Keratinocyte (primary cell): ENCODE data around the gene ROBO2. TPM values are rescaled to one million over a fixed set of nuclear protein-coding genes. Genes with fewer than 3 reads are reported as not detected.

ENCODE experiments used
- DNase-seq: peaks from one replicate; pipeline ENCODE4 v3.0.0-alpha.2; 2011; ENCODE audit warnings: low read depth, missing footprints, low spot score
- FAIRE-seq: peaks from 2 replicates; lab custom pipeline; 2011; peaks lifted over from hg19 to GRCh38; lab: Jason Lieb, UNC
- H2AFZ ChIP-seq: 2 replicates; pipeline ENCODE4 v1.6.0; 2012; ENCODE audit warnings: low read length, control low read depth, inconsistent platforms; ENCODE audit not compliant: control insufficient read depth
- H3K27ac ChIP-seq: 2 replicates; pipeline ENCODE4 v1.5.1; 2011; ENCODE audit warnings: low read length; ENCODE audit not compliant: control insufficient read depth, insufficient read depth
- H3K27me3 ChIP-seq: 3 replicates; pipeline ENCODE4 v1.6.0; 2011; ENCODE audit warnings: low read length; ENCODE audit not compliant: control insufficient read depth, insufficient read depth; ENCODE audit errors: extremely low read depth
- H3K36me3 ChIP-seq, 2 experiments: 2 replicates in 1 of 2; 3 replicates in 1 of 2; pipeline ENCODE4 v1.5.1; 2011; ENCODE audit warnings: low read length in 2 of 2, mild to moderate bottlenecking in 1 of 2; ENCODE audit not compliant: control insufficient read depth in 2 of 2, insufficient read depth in 2 of 2; ENCODE audit errors: extremely low read depth in 1 of 2
- H3K4me1 ChIP-seq: 3 replicates; pipeline ENCODE4 v1.5.1; 2011; ENCODE audit warnings: low read length; ENCODE audit not compliant: control insufficient read depth, insufficient read depth; ENCODE audit errors: extremely low read depth
- H3K4me2 ChIP-seq: 3 replicates; pipeline ENCODE4 v1.6.0; 2011; ENCODE audit warnings: low read depth, low read length; ENCODE audit not compliant: control insufficient read depth, insufficient read depth; ENCODE audit errors: extremely low read depth
- H3K4me3 ChIP-seq, 3 experiments: fragments of 200-600 bp in 1 of 3; sonication (generic) in 1 of 3; 2 replicates in 2 of 3; 3 replicates in 1 of 3; pipeline ENCODE4 v1.5.1; 2011 to 2016; ENCODE audit warnings: low read length in 3 of 3, mild to moderate bottlenecking in 3 of 3, control low read depth in 2 of 3, inconsistent platforms in 1 of 3, low read depth in 1 of 3, mixed read lengths in 1 of 3, mixed run types in 1 of 3, moderate library complexity in 1 of 3; ENCODE audit not compliant: control insufficient read depth in 2 of 3, insufficient read depth in 2 of 3; ENCODE audit errors: extremely low read depth in 1 of 3
- H3K79me2 ChIP-seq: 2 replicates; pipeline ENCODE4 v1.6.0; 2012; ENCODE audit warnings: low read length; ENCODE audit not compliant: control insufficient read depth, insufficient read depth
- H3K9ac ChIP-seq: 3 replicates; pipeline ENCODE4 v1.6.0; 2011; ENCODE audit warnings: low read length; ENCODE audit not compliant: control insufficient read depth, insufficient read depth; ENCODE audit errors: extremely low read depth
- H3K9me1 ChIP-seq: 3 replicates; pipeline ENCODE4 v1.6.0; 2011; ENCODE audit warnings: low read length; ENCODE audit not compliant: control insufficient read depth, insufficient read depth; ENCODE audit errors: extremely low read depth
- H3K9me3 ChIP-seq: 2 replicates; pipeline ENCODE4 v1.5.1; 2012; ENCODE audit warnings: low read depth, low read length; ENCODE audit not compliant: control insufficient read depth
- H4K20me1 ChIP-seq: 3 replicates; pipeline ENCODE4 v1.6.0; 2011; ENCODE audit warnings: low read length; ENCODE audit not compliant: control insufficient read depth, insufficient read depth; ENCODE audit errors: extremely low read depth
- EZH2 ChIP-seq: IDR thresholded peaks from one replicate; pipeline ENCODE4 v1.6.1; 2012; ENCODE audit warnings: inconsistent platforms, mild to moderate bottlenecking, low read length, moderate library complexity
- dilution Hi-C: fragments of 300-500 bp; cut with MboI; formaldehyde crosslinking; loops from one replicate; pipeline ENCODE4 v1.7.0; 2020; ENCODE audit warnings: low sequenced_read_pairs; ENCODE audit not compliant: extremely low pct_ligation_motif_present
- polyA plus RNA-seq, 5 experiments: library from polyadenylated mRNA; depleted of rRNA in 3 of 5; stranded (reverse) in 3 of 5; stranded (forward) in 1 of 5; unstranded in 1 of 5; fragments of >200 nt; gene quantifications; 1 replicate in 1 of 5; 2 replicates in 3 of 5; 3 replicates in 1 of 5; pipeline versions ENCODE4 v1.2.1 to v1.2.3, GENCODE V29; 2011 to 2012; ENCODE audit warnings: missing spikeins in 2 of 5, low read depth in 1 of 5, low replicate concordance in 1 of 5
- TF ChIP-seq, protein P1 (sequence below), 3 experiments: IDR thresholded peaks in 1 of 3; conservative IDR thresholded peaks in 1 of 3; optimal IDR thresholded peaks in 1 of 3; 2 replicates in 2 of 3; 3 replicates in 1 of 3; pipeline versions ENCODE3 to v1.5.1; 2011; ENCODE audit warnings: low read length in 3 of 3, mild to moderate bottlenecking in 3 of 3, moderate library complexity in 2 of 3, control low read depth in 1 of 3, inconsistent platforms in 1 of 3; ENCODE audit not compliant: insufficient read depth in 2 of 3; ENCODE audit errors: extremely low read depth in 1 of 3

Gene ROBO2
- polyA plus RNA-seq, 1 donor (not counting 4 experiments of a cell fraction or from before 2014, with no cell fraction given) = 0.30 TPM

DNA sequence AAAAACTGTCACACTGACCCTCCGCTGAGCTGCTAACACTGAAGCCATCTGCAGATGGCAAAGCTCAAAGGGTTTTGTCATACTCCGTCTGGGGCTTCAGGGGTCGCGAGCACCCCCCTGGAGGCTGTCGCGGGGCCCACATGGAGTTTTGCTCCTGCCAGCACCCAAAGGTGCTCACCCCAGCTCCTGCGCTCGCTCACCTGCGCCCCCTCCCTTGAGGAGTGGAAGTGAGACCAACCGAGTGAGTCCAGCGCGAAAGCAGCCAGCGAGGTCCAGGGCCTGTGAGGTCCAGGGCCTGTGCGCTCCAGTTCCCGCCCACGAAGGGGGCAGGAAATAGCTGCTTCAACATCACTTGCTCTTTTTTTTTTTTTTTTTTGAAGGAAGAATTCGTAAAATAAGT, 208.5 kb downstream of the ROBO2 start:
- no peak overlapping the region for H3K4me2 ChIP-seq
- no peaks in the 10 kb centered on the region for H3K27me3 ChIP-seq
- H3K9me3 ChIP-seq = no peaks in the 10 kb centered on the region
- H3K4me3 ChIP-seq = no peak overlapping the region
- no peaks in the 10 kb centered on the region for H3K36me3 ChIP-seq
- no peak overlapping the region for H3K27ac ChIP-seq
- dilution Hi-C loops = no loop called here
- no peaks in the 10 kb centered on the region for H3K9me1 ChIP-seq
- no peaks in the 10 kb centered on the region for H3K4me1 ChIP-seq
- DNase-seq (no peak), FAIRE-seq (no peak)
- no peak overlapping the region for H3K9ac ChIP-seq
- TF ChIP-seq EZH2 = no peak
- TF ChIP-seq, protein P1, sequence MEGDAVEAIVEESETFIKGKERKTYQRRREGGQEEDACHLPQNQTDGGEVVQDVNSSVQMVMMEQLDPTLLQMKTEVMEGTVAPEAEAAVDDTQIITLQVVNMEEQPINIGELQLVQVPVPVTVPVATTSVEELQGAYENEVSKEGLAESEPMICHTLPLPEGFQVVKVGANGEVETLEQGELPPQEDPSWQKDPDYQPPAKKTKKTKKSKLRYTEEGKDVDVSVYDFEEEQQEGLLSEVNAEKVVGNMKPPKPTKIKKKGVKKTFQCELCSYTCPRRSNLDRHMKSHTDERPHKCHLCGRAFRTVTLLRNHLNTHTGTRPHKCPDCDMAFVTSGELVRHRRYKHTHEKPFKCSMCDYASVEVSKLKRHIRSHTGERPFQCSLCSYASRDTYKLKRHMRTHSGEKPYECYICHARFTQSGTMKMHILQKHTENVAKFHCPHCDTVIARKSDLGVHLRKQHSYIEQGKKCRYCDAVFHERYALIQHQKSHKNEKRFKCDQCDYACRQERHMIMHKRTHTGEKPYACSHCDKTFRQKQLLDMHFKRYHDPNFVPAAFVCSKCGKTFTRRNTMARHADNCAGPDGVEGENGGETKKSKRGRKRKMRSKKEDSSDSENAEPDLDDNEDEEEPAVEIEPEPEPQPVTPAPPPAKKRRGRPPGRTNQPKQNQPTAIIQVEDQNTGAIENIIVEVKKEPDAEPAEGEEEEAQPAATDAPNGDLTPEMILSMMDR (optimal IDR thresholded peaks at IDR 0.05 in 1 of 3, IDR thresholded peaks at IDR 0.05 in 1 of 3, conservative IDR thresholded peaks at IDR 0.05 in 1 of 3; ENCODE audit: extremely low read depth in 1 of 3, insufficient read depth in 2 of 3, low read length in 3 of 3) = no peak
- no peaks in the 10 kb centered on the region for H3K79me2 ChIP-seq
- H4K20me1 ChIP-seq = no peaks in the 10 kb centered on the region
- H2AFZ ChIP-seq = no peak overlapping the region

DNA sequence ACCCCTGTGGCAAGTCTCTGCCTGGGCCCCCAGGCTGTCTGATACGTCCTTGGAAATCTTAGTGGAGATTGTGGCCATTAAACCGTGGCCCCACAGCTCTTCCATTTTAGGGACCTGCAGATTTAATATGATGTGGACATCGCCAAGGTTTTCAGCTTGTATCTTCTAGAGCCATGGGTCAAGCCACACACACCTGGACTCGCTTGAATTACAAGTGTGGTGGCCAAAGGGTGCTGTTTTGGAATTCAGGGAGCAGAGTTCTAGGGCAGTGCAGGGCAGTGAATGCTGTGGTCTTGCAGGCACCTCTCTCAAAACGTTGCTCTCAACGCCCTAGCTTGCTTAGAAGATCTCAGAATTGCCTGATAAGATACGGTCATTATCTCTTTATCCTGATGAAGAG, 211.2 kb downstream of the ROBO2 start:
- FAIRE-seq (no peak), DNase-seq (no peak)
- H3K9me3 ChIP-seq = no peaks in the 10 kb centered on the region
- H3K27me3 ChIP-seq = no peaks in the 10 kb centered on the region
- no peak overlapping the region for H3K4me2 ChIP-seq
- H3K9ac ChIP-seq = no peak overlapping the region
- dilution Hi-C loops = no loop called here
- H3K9me1 ChIP-seq = no peaks in the 10 kb centered on the region
- no peaks in the 10 kb centered on the region for H3K36me3 ChIP-seq
- no peak overlapping the region for H3K4me3 ChIP-seq
- no peaks in the 10 kb centered on the region for H4K20me1 ChIP-seq
- TF ChIP-seq, protein P1 (optimal IDR thresholded peaks at IDR 0.05 in 1 of 3, IDR thresholded peaks at IDR 0.05 in 1 of 3, conservative IDR thresholded peaks at IDR 0.05 in 1 of 3; ENCODE audit: extremely low read depth in 1 of 3, insufficient read depth in 2 of 3, low read length in 3 of 3) = no peak
- no peak for TF ChIP-seq EZH2
- no peak overlapping the region for H3K27ac ChIP-seq
- H3K4me1 ChIP-seq = no peaks in the 10 kb centered on the region
- no peak overlapping the region for H2AFZ ChIP-seq
- H3K79me2 ChIP-seq = no peaks in the 10 kb centered on the region
